Stimulated activated CD8-positive, alpha-beta memory T cell treated with anti-CD3 and anti-CD28 coated beads, Interleukin-15, amount 100 ng/mL, for 48 hours (primary cell): Measurements from ENCODE around the gene PDZRN3.

Source experiments
- DNase-seq, 2 donors: peaks; one replicate each; pipeline ENCODE4 v3.0.0-alpha.2; 2020; ENCODE audit warnings: low read depth in 2 of 2

PDZRN3 gene

DNA sequence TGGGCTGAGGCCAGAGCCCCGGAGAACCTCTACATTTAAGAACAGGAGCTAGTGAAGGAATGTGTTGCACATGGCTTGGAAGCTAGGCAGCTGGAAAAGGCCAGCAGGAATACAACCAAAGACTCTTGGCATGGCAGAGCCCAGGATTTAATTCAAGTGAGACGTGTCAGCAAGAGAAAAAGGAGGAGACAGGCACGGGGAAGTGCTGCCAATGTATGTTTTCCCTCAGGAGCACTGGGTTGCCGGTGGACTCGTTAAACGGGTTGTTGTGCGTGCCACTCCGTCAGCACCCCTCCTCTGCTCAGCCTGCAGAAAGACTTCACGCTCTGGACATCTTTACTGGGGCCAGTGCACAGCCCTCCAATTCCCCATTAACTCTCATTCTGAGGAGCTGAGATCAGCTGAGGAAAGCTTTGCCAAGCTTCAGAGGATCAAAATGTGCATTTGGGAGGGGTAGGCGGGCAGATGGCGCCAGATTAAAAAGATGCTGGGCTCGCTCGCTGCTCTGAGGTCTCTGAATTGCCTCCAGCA is 103.7 kb downstream of the PDZRN3 start:
- no peak for DNase-seq

- no peak for DNase-seq
Measured at GRCh38 chr3:73516631-73517030, 108.1 kb downstream of the PDZRN3 start.

DNA sequence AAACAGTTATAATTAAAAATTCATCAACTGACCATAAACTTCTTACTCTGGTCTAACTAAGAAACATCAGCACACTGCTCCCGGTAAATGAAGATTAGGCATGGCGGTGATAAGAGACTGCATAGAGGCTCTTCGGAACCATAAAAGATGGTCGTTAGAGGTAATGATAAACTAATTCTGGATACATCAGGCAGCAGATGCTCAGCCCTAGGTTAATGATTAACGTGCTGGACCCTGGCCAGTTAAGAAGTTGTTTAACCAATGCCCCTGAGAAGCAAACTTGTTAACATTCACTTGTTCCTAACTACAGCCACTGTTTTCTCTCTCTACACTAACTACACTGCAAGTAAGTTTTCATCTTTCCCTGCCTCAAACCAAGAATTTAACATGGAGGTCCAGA is 111.5 kb downstream of the PDZRN3 start:
- DNase-seq: no peak

DNA sequence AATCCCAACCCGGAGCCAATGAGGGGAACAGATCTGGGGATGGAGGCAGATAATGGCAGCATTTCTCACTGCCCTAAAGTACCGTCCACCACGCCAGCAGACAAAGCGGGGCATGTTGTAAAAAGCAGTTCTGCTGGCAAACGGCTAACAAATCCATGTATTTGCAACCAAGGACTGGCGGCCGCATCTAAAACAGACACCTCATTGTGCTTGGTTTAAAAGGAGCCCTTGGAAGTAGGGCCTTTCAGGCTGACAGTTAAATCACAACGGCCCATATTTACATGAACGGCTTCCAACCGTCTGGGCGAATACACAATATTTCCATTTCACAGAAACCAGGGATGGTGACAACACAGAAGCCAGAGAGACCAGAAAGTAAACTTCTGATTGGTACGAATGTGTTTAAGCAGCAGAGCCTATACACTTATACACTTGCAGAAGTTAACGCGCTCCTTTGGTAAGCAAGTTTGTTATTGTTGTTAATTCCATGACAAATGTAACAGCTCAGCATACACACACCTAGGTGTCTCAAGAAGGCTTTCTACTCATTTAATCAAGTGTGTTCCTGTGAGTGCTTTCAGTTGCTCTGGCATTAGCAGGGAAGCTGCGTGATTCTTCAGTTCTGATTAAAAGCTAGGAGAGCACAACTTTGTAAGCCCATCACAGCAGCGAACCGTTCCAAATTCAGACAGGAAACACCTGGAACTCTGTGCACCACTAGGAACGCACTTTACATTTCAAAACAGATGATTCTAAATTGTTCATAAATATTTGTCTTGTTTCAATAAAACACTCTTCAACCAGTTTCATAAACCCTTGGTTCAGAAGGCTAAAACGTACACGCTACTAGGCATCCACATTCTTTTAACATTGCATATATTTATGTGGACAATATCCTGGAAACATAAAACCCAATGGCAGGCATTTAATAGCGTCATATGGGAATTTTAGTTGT is 112.9 kb downstream of the PDZRN3 start:
- no peak for DNase-seq

DNA sequence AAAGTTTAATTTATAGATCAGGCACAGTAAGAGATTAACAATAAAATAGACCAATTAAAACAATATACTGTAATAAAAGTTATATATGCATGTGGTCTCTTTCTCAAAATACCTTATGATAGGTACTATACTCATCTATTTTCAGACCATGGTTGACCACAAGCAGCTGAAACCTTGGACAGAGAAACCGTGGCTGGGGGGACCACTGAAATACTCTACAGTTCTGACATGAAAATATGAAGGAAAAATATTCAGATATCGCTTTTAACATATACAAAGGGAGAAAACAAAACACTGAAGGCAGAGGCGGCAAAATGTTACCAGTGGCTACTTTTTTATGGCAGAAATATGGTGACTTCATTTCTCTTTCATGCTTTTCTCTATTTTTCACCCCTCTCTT is 114.0 kb downstream of the PDZRN3 start:
- no peak for DNase-seq

DNA sequence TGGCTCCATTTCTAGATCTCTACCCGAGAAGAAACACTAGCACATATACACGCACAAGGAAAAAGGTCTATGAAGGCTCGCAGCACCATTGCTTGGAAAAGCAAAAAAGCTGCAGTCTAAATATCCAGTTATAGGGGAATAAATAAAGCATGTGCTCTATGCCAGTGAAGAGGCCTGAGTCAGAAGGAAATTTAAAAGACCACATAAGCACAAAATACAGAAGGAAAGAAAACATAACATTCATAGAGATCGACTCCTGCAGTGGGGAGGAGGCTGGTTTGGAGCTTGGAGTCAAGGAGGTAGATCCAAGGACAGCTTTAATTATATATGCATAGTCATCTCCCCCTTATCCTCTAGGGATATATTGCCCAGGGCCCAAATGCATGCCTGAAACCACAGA is 114.4 kb downstream of the PDZRN3 start:
- DNase-seq: no peak

DNA sequence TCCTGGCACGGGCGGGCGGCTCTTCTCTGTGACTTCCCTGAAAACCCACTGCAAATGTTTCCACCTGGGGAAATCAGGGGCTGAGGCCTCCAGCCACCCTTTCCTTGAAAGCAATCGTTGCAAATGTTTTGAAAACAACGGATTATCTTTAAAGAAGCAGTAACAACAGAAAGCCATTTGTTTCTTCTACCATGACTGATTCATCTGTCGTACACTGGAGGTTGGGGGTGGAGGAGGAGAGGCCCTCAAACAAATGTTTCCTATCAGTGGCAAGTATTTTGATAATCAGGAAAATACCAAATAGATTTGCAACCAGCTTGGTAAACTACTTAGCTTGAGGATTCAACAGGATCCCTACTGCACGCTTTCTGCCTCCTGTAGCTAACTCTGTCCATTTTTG is 114.9 kb downstream of the PDZRN3 start:
- DNase-seq: no peak

- no peak for DNase-seq
Measured at GRCh38 chr3:73509066-73509465, 115.7 kb downstream of the PDZRN3 start.

GRCh38 chr3:73508330-73508954 is 116.3 kb downstream of the PDZRN3 start:
- no peak for DNase-seq

DNA sequence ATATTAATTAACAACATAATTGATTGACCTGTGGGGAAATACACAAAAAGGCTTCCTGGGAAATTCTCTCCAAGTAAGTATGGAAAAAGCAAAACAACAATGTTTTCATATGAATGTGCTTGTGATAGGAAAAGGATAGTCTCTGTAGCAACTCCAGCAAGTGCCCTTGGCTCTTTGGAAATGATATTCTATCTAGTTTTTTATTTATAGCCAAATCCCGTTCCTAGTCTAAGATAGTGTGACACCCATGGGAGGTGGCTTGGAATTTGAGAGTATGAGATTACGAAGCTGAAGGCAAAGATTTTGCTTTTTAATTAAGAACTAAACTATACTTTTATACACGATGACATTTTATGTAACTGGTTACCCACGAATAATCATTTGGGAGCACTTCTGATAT is 119.9 kb downstream of the PDZRN3 start:
- DNase-seq: no peak

DNA sequence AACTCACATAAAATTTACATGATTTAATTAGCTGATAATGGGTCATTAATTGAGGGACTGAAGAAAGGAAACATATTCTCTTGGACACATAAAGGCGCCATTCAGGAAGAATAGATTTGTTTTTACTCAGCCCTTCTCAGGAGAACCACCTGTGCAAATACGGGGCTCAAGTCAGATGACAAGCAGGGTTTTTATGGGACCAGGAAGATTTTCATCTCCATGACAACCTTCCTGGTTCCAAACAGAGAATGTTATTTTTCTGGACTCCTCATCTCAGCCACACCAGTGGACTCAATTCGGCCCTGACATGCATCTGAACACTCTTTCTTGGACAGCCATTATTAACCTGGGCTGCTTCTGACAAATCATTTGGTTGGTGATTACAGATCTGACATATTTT is 120.5 kb downstream of the PDZRN3 start:
- no peak for DNase-seq

DNA sequence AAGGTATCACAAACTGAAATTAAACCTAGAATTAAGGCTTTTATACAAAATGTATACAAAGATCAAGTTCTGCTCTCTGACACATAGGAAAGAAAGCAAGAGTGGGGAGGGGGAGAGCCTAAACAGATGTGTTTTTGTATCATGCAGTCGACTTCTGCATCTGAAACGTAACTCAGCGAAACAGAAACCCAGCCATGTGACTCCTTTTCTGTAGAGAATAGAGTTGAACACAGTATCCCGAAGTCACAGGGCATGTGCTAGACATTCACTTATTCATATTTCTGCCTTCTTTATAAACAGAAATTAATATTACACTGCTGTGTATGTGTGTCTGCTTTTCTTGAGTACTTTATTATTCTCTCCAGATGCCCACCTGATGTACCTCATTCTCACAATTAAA is 121.0 kb downstream of the PDZRN3 start:
- DNase-seq: no peak

- DNase-seq: peak in 1 of 2 donors; percentile 4
Measured at GRCh38 chr3:73502609-73503583, 121.8 kb downstream of the PDZRN3 start.

DNA sequence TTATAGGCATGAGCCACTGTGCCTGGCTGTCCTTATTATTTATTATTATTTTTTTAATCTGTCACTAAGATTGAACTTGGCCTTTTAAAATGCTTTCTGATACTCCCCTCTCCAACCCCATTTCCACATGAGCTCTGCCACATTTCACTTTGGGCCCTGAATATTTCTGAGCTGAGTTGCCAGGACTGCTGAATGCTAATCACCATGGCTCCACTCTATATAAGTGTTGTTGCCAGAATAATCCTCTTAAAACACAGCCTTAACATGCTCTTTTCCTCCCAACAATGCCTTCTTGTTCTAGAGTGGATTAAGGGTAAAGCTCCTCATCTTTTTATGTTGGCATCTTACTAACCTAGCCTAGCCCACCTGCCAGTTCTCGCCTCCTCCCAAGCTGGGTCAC is 124.4 kb downstream of the PDZRN3 start:
- no peak for DNase-seq

GRCh38 chr3:73499787-73500186 is 125.0 kb downstream of the PDZRN3 start:
- no peak for DNase-seq

DNA sequence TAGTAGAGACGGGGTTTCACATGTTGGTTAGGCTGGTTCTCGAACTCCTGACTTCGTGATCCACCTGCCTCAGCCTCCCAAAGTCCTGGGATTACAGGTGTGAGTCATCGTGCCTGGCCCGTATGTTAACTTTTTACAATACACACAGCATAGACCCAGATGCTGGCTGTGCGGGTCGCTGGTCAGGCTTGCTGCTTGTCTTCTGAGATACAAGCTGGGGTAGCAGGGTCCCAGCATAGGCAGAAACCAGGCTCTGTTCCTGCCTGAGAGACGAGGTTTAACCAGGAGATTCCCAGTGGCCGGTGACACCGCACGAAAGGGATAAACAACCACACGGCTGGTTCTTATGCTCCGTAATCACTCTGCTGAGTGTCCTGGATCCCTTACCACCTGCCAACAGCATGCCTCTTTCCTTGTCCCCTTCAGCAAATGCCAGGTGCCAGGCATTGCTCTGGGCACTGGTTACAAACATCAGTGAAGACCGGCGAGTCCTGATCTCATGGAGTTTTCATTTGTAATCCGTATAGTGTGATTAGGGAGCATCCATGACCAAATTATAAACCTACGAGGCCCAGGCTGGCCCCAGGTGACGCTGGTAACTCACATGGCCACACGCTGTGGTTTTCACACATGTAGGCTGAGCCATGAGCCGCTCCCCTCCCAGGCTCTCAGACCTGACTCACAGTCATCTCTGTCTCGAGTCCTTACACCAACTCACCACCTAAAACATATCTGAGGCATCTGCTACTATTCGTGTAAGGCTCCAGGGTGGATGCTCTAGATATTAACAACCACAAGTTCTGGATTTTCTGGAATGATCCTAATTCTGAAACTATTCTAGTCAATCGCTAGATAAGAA is 125.7 kb downstream of the PDZRN3 start:
- no peak for DNase-seq

GRCh38 chr3:73497646-73498406 is 126.9 kb downstream of the PDZRN3 start:
- no peak for DNase-seq

- DNase-seq: no peak
Measured at GRCh38 chr3:73493543-73494308, 131.0 kb downstream of the PDZRN3 start.

DNA sequence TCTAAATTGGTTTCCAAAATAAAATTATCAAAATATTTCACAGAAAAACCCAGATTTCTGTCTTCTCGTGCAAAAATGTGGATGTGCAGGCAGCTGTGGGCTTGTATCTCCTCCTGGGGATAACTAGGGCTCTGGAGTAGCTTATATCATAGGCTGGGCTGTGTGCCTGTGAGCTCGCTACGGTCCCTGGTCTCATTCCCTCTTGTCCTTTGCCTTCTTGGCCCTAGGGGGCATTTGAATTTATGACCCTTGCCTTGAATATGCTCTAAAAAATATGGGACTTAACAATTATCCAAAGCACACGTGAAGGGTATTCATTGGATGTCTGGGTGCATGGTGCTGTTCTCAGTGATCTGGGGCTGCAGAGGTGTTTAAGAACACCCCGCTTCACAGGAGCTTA is 132.6 kb downstream of the PDZRN3 start:
- DNase-seq: no peak
